SK-N-SH (cell line): ENCODE measurements around the gene EYA2.

ENCODE experiments used
- CTCF ChIP-seq: fragments of 200-600 bp; sonication (generic); IDR thresholded peaks from 2 replicates; pipeline ENCODE4 v1.6.1; 2017; ENCODE audit warnings: antibody characterized with exemption, mild to moderate bottlenecking, moderate library complexity
- EP300 ChIP-seq, 2 experiments: IDR thresholded peaks; 2 replicates each; pipeline versions ENCODE4 v1.4.0 to v1.6.1; 2012; ENCODE audit warnings: borderline replicate concordance in 1 of 2, low read depth in 1 of 2, low read length in 1 of 2
- EZH2phosphoT487 ChIP-seq: fragments of 200-600 bp; sonication (generic); IDR thresholded peaks from 2 replicates; pipeline ENCODE4 v1.6.1; 2017; ENCODE audit warnings: low read depth, mixed run types, mild to moderate bottlenecking, antibody characterized with exemption, moderate library complexity, borderline replicate concordance
- FOXM1 ChIP-seq: IDR thresholded peaks from 2 replicates; pipeline ENCODE4 v1.4.0; 2012; ENCODE audit warnings: low read depth, mild to moderate bottlenecking
- POLR2AphosphoS5 ChIP-seq: IDR thresholded peaks from 2 replicates; pipeline ENCODE4 v1.6.1; 2012; ENCODE audit warnings: low read depth, low read length
- RAD21 ChIP-seq: IDR thresholded peaks from 2 replicates; pipeline ENCODE4 v1.6.1; 2012; ENCODE audit warnings: mild to moderate bottlenecking, low read length
- SIN3A ChIP-seq: IDR thresholded peaks from 2 replicates; pipeline ENCODE4 v1.6.1; 2012; ENCODE audit warnings: low read depth, mild to moderate bottlenecking, low read length, moderate library complexity, borderline replicate concordance
- TAF1 ChIP-seq: IDR thresholded peaks from 2 replicates; pipeline ENCODE4 v1.6.1; 2012; ENCODE audit warnings: low read depth, mild to moderate bottlenecking, low read length, moderate library complexity, borderline replicate concordance
- TCF12 ChIP-seq: IDR thresholded peaks from 2 replicates; pipeline ENCODE4 v1.4.0; 2012
- TEAD4 ChIP-seq: IDR thresholded peaks from 2 replicates; pipeline ENCODE4 v1.4.0; 2012; ENCODE audit warnings: mild to moderate bottlenecking, borderline replicate concordance; ENCODE audit not compliant: insufficient read depth
- USF2 ChIP-seq: fragments of 150-350 bp; IDR thresholded peaks from 2 replicates; pipeline ENCODE4 v1.6.1; 2017; ENCODE audit warnings: antibody characterized with exemption, low read length, low read depth, borderline replicate concordance

- TF ChIP-seq EZH2phosphoT487, result no peak
- no peak for TF ChIP-seq EP300 (IDR thresholded peaks at IDR 0.05; ENCODE audit: borderline replicate concordance in 1 of 2, low read depth in 1 of 2, low read length in 1 of 2)
- TF ChIP-seq CTCF, result no peak
- no peak for TF ChIP-seq TAF1
- no peak for TF ChIP-seq TEAD4
- TF ChIP-seq RAD21, result no peak
- TF ChIP-seq FOXM1, result no peak
- TF ChIP-seq POLR2AphosphoS5, result no peak
- no peak for TF ChIP-seq USF2
- no peak for TF ChIP-seq TCF12
- TF ChIP-seq SIN3A, result no peak
Observed at GRCh38 chr20:47075263-47075662, 180.6 kb downstream of the EYA2 start.
